GM19463 (cell line): ENCODE measurements around the gene FRAT1.

ENCODE experiments used
- ATAC-seq: cut with Tn5 transposase; IDR thresholded peaks from one replicate; pipeline ENCODE4 v1.9.1; 2021; ENCODE audit warnings: mild to moderate bottlenecking, moderate library complexity; ENCODE audit not compliant: unreplicated experiment

The FRAT1 gene

DNA sequence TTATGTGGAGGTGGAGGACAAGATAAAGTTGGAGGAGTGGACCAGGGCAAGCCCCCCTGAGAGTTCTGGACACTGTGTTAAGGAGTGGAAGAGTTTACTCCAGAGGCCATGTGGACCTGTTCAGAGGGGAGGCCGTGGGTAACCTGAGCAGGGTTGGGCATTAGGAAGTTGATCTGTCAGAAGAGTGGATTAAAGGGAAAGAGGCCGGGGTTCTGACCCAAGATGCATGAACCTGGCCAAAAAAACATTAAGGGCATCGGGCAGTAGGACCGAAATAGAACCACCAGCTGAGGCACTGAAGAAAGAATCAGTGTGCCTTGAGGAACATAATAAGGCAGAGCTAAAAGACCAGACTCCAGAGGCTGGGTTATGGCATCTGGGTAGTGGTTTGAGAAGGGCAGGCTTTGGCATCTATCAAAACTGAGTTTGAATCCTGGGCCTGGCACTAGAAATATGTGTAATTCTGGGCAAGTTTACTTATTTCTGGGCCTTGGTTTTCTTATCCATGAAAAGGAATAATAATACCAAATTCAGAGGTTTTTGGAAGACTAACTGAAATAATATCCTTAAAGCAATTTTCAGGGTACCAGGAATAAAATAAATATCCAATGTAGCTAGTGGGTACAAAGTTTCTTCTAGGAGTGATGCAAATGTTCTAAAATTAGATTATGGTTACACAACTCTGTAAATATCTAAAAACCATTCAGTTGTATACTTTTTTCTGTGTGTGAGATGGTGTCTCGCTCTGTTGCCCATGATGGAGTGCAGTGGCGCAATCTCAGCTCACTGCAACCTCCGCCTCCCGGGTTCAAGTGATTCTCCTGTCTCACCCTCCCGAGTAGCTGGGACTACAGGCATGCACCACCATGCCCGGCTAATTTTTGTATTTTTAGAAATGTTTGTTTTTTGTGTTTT lies 10.9 kb upstream of the FRAT1 start:
- ATAC-seq = no peak

- no peak for ATAC-seq
Measured at GRCh38 chr10:97311111-97311626, 7.9 kb upstream of the FRAT1 start.

DNA sequence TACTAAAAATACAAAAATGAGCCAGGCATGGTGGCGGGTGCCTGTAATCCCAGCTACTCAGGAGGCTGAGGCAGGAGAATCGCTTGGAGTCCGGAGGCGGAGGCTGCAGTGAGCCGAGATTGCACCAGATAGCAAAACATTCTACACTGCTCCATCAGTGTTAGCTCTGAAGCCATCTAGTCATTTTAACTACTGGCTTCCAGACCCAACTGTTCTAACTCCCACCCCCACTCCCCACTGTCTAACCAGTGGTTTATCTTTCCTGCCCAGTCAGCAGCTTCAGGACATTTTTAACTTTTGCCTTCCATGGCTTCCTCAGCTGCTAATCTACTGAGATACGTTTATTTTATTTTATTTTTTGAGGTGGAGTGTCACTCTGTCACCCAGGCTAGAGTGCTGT lies 6.2 kb upstream of the FRAT1 start:
- ATAC-seq = no peak

DNA sequence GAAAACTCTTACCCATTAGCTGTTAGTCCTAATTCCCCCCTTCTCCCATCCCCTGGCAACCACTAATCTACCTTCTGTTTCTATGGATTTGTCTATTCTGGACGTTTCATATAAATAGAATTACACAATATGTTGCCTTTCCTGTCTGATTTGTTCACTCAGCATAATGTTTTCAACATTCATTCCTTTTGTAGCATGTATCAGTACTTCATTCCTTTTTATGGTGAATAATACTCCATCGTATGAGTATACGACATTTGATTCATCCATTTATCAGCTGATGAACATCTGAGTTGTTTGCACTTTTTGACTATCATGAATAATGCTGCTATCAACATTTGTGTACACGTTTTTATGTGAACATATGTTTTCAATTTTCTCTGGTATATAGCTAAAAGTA lies 4.4 kb upstream of the FRAT1 start:
- ATAC-seq = no peak

DNA sequence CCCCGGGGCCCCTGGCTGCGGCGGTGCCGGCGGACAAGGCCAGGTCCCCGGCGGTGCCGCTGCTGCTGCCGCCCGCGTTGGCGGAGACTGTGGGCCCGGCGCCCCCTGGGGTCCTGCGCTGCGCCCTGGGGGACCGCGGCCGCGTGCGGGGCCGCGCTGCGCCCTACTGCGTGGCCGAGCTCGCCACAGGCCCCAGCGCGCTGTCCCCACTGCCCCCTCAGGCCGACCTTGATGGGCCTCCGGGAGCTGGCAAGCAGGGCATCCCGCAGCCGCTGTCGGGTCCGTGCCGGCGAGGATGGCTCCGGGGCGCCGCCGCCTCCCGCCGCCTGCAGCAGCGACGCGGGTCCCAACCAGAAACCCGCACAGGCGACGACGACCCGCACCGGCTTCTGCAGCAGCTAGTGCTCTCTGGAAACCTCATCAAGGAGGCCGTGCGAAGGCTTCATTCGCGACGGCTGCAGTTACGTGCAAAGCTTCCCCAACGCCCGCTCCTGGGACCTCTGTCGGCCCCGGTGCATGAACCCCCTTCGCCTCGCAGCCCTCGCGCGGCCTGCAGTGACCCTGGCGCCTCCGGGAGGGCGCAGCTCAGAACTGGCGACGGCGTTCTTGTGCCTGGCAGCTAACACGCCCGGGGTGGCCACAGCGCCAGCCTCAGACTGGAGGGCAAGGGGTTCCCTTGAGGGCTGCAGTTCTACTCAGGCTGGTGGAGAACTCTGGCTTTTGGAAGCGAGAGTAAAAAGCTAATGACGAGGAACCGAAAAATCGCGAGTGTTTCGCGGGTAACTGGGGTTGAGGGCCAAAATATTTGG lies 804 bp downstream of the FRAT1 start:
- ATAC-seq = peak; percentile 31

GRCh38 chr10:97320480-97321031 lies 1.5 kb downstream of the FRAT1 start:
- ATAC-seq = no peak

- no peak for ATAC-seq
Measured at GRCh38 chr10:97321032-97321803, 2.1 kb downstream of the FRAT1 start.

DNA sequence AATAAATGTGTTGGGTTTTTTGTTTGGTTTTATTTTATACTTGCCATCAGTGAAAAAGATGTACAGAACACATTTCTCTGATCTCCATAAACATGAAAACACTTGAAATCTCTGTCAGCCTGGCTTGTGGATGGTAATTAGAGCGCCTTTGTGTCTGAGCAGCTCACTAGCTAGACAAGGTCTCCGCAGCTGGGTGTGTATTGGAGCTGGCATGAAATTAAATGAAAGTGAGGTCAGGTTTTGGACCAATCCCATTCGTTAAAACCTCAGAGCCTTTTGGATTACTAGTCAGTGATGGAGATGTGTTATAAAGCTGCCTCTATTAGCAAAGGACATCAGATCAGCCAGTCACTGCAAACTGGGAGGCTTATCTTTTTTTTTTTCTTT lies 2.7 kb downstream of the FRAT1 start:
- ATAC-seq = no peak

- no peak for ATAC-seq
Measured at GRCh38 chr10:97323501-97323900, 4.4 kb downstream of the FRAT1 start.

GRCh38 chr10:97325754-97326153 lies 6.7 kb downstream of the FRAT1 start:
- no peak for ATAC-seq

DNA sequence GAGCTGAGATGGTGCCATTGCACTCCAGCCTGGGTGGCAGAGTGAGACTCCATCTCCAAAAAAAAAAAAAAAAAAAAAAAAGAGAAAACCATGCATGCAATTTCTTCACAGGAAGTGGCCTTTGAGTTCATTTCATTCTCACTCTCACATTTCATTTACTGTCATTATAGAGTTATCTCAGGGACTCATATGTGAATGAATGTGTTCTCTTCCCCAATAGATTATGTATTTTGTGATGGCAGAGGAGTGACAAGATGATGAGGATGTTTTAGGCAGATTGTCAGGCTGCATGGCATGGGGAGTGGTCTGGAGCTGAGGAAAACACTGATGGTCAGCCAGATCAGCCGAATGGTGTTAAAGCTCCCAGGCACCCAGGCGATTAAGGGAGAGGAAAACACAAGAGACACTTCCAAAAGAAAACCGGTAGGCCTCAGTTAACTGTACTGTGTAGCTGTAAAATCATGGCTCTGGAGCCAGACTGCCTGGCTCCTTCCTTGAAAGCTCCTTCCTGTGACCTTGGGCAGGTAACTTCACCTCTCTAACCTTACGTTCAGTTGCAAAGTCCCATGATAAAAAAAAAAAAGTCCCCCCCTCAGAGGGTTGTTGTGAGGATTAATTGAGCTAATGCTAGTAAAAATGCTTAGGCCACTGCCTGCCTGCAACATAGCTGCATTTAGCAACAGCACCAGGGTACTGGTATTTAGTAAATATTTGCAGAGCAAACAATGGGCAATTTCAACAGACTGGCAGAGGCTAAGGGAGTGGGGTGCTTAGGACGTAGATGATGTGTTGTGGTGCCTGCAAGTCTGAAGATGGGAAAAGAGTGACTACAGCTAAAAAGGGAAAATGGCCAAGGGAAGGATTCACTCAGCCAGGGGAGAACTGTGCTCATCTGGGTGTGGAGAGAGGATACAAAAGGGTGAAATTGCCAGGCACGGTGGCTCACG lies 8.6 kb downstream of the FRAT1 start:
- ATAC-seq = no peak

GRCh38 chr10:97328646-97329453 lies 9.8 kb downstream of the FRAT1 start:
- no peak for ATAC-seq

DNA sequence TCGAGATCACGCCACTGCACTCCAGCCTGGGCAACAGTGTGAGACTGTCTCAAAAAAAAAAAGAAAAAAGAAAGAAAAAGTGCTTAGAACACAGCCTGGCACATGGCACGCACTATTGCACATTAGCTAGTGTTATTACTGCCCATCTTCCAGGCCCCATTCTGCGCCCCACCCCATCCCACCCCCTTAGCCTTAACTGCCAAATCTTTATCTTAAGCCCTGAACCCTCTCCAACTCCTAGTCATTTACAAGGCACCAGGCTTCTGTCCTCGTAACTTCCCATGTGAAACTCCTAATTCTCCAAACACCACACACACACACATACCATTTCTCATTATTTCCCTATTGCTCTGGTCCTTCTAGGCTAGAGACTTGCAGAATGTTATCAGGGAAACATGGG lies 10.7 kb downstream of the FRAT1 start:
- no peak for ATAC-seq

DNA sequence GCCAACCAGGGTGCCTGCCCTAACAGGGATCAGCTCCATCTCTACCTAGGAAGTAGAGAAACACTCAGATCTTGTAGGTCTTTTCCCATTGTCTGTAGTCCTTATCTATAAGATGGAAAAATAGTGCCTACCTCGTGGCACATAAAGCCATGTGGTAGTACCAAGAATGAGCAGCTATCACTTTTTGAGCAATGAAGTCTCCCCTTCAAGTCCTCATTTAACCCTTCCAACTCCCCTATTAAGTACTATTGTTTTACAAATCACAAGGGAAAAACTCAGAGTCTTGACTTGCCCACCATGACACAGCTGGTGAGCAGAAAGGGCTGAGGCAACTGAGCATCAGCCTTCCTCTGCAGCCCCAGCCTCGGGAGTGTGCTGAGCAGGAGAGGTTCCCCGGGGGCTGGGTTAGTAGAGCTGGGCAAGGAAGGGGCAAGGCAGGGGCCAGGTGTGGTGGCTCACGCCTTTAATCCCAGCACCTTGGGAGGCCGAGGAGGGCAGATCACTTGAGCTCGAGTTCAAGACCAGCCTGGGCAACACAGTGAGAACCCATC lies 12.2 kb downstream of the FRAT1 start:
- no peak for ATAC-seq

DNA sequence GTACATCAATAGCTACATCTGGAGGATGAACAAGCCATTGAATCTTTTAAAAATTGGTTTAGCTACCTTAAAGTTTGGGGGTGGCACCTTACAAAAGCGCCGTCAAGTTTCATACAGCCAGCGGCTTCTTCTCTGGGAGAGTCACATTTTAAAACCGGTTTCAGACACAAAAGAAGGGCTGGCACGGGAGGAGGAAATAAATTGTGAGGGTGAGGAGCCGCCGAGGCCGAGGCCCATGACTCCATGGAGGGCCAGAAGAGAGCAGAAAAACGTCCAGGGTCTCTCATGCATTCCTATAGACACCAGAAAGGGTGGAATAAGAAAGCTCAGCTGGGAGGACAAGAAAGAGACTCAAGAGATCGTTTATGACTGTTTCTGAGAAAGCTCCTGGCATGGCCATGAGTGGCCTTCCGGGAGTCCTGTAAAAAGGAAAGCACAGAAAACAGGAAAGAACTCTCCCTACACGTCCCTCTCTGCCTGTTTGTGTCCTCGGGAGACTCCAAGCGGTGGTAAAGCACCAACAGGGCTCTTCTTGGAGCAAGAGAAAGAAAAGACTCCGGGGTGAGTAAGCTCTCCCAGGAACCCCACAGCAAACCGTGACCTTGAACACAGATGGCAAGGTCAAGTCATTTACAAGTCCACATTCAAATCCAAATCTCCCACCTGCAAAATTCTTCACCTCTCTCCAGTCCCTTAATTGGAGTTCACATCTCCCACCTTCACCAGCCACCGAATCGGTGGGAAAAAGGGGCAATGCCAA lies 13.7 kb downstream of the FRAT1 start:
- no peak for ATAC-seq

- ATAC-seq = no peak
Measured at GRCh38 chr10:97333351-97333600, 14.2 kb downstream of the FRAT1 start.

DNA sequence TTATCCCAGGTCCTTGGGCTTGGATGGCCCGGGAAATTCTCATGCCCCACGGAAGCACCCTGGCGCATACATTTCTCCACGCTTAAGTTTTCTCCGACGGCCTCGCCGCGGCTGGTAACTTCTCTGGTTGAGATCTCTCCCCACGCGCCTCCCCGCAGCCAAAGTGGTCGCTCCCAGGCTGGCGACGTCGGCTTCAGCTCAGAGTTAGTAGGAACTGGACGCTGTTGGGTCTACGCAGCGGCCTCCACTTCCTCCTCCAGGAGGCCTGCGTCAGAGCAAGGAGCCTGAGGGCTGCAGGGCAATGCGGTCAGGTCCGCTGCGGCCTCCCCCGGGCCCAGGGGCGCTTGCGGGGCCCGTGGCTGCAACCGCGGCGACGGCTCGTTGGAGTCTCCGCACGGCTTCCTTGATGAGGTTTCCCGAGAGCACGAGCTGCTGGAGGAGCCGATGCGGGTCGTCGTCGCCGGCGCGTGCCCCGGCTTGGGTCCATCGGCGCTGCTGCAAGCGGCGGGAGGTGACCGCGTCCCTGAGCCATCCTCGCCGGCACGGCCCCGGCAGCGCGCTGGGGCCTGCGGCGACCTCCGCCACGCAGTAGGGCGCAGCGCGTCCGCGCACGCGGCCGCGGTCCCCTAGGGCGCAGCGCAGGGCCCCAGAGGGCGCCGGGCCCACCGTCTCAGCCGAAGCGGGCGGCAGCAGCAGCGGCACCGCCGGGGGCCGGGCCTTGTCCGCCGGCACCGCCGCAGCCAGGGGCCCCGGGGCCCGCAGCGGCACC lies 14.7 kb downstream of the FRAT1 start:
- peak; percentile 6 for ATAC-seq
